Mesenchymal stem cell (in vitro differentiated cells and primary cell): ENCODE data around the gene BIN2.

ENCODE experiments used
- DNase-seq: peaks from one replicate; pipeline ENCODE4 v3.0.0-alpha.2; 2013
- H2AFZ ChIP-seq: one replicate; pipeline ENCODE4 v1.6.1; 2013; ENCODE audit warnings: low read depth, mild to moderate bottlenecking, control low read depth, inconsistent platforms, low read length, moderate library complexity
- H2AK5ac ChIP-seq: 2 replicates; pipeline ENCODE4 v1.6.1; 2013; ENCODE audit warnings: low read length, moderate library complexity, mild to moderate bottlenecking, inconsistent platforms; ENCODE audit not compliant: severe bottlenecking
- H2BK120ac ChIP-seq: one replicate; pipeline ENCODE4 v1.6.1; 2013; ENCODE audit warnings: low read depth, mild to moderate bottlenecking, inconsistent platforms, low read length, moderate library complexity
- H2BK12ac ChIP-seq, 2 experiments: one replicate each; pipeline ENCODE4 v1.6.1; 2013; ENCODE audit warnings: inconsistent platforms in 2 of 2, low read length in 2 of 2, mild to moderate bottlenecking in 2 of 2, moderate library complexity in 2 of 2, control low read depth in 1 of 2
- H2BK15ac ChIP-seq: one replicate; pipeline ENCODE4 v1.6.1; 2013; ENCODE audit warnings: mild to moderate bottlenecking, low read depth, inconsistent platforms; ENCODE audit not compliant: poor library complexity, severe bottlenecking
- H2BK5ac ChIP-seq: 2 replicates; pipeline ENCODE4 v1.6.1; 2013; ENCODE audit warnings: low read depth, mild to moderate bottlenecking, low read length, control low read depth, inconsistent platforms; ENCODE audit not compliant: poor library complexity, severe bottlenecking
- H3K14ac ChIP-seq, 2 experiments: one replicate each; pipeline ENCODE4 v1.6.1; 2013; ENCODE audit warnings: inconsistent platforms in 2 of 2, low read length in 2 of 2, control low read depth in 1 of 2, mild to moderate bottlenecking in 1 of 2, moderate library complexity in 1 of 2
- H3K18ac ChIP-seq, 2 experiments: one replicate each; pipeline ENCODE4 v1.6.1; 2013; ENCODE audit warnings: inconsistent platforms in 2 of 2, low read length in 2 of 2, control low read depth in 1 of 2, low read depth in 1 of 2, mild to moderate bottlenecking in 1 of 2
- H3K23ac ChIP-seq, 2 experiments: one replicate each; pipeline ENCODE4 v1.6.1; 2013; ENCODE audit warnings: inconsistent platforms in 2 of 2, low read length in 2 of 2, mild to moderate bottlenecking in 2 of 2, moderate library complexity in 2 of 2, control low read depth in 1 of 2
- H3K27ac ChIP-seq: 2 replicates; pipeline ENCODE4 v1.5.1; 2013; ENCODE audit warnings: mild to moderate bottlenecking, moderate library complexity, low read length, control low read depth, inconsistent platforms; ENCODE audit not compliant: poor library complexity, severe bottlenecking
- H3K27me3 ChIP-seq, 2 experiments: 2 replicates each; pipeline versions ENCODE4 v1.6.1 to v1.7.0; 2013; ENCODE audit warnings: low read length in 2 of 2, mild to moderate bottlenecking in 2 of 2, moderate library complexity in 2 of 2, control low read depth in 1 of 2, inconsistent platforms in 1 of 2; ENCODE audit not compliant: control insufficient read depth in 1 of 2, insufficient read depth in 1 of 2
- H3K36me3 ChIP-seq, 2 experiments: 2 replicates each; pipeline versions ENCODE4 v1.6.1 to v1.7.0; 2013; ENCODE audit warnings: low read length in 2 of 2, control low read depth in 1 of 2, inconsistent platforms in 1 of 2, low read depth in 1 of 2, mild to moderate bottlenecking in 1 of 2; ENCODE audit not compliant: insufficient read depth in 2 of 2, control insufficient read depth in 1 of 2
- H3K4ac ChIP-seq, 2 experiments: one replicate each; pipeline ENCODE4 v1.6.1; 2013; ENCODE audit warnings: inconsistent platforms in 2 of 2, low read length in 2 of 2, mild to moderate bottlenecking in 2 of 2, moderate library complexity in 2 of 2, control low read depth in 1 of 2, low read depth in 1 of 2
- H3K4me1 ChIP-seq: 2 replicates; pipeline ENCODE4 v1.6.1; 2013; ENCODE audit warnings: low read depth, low read length, control low read depth; ENCODE audit not compliant: control insufficient read depth, insufficient read depth
- H3K4me2 ChIP-seq: 2 replicates; pipeline ENCODE4 v1.6.1; 2013; ENCODE audit warnings: low read length, mild to moderate bottlenecking, inconsistent platforms; ENCODE audit not compliant: poor library complexity, severe bottlenecking
- H3K4me3 ChIP-seq, 2 experiments: 2 replicates each; pipeline versions ENCODE4 v1.5.1 to v1.7.0; 2013; ENCODE audit warnings: low read length in 2 of 2, mild to moderate bottlenecking in 2 of 2, control low read depth in 1 of 2, low read depth in 1 of 2; ENCODE audit not compliant: insufficient read depth in 1 of 2
- H3K79me1 ChIP-seq: replicated peaks from 2 replicates; pipeline ENCODE4 v1.6.1; 2013; ENCODE audit warnings: mild to moderate bottlenecking, control low read depth, low read length, inconsistent platforms; ENCODE audit not compliant: poor library complexity, severe bottlenecking
- H3K9ac ChIP-seq: 2 replicates; pipeline ENCODE4 v1.7.0; 2013; ENCODE audit warnings: mild to moderate bottlenecking, low read length, moderate library complexity
- H3K9me3 ChIP-seq: 2 replicates; pipeline ENCODE4 v1.7.0; 2013; ENCODE audit warnings: mild to moderate bottlenecking, low read length; ENCODE audit not compliant: control insufficient read depth
- H4K8ac ChIP-seq: one replicate; pipeline ENCODE4 v1.6.1; 2013; ENCODE audit warnings: inconsistent platforms, mild to moderate bottlenecking, low read length, moderate library complexity
- H4K91ac ChIP-seq: one replicate; pipeline ENCODE4 v1.6.1; 2013; ENCODE audit warnings: mild to moderate bottlenecking, low read length, inconsistent platforms
- whole genome bisulfite sequencing: methylation state at CpG from one replicate; pipeline ENCODE4 v1.1.7; 2013; ENCODE audit warnings: mixed read lengths; 5-methylcytosine and 5-hydroxymethylcytosine counted together

The BIN2 gene

GRCh38 chr12:51370667-51371066, 46.7 kb upstream of the BIN2 start:
- Histone ChIP-seq H2BK15ac (no peak overlapping the region), H3K9ac (no peak overlapping the region), H3K79me1 (no peaks in the 10 kb centered on the region), H3K18ac (no peak overlapping the region), H3K27ac (peak overlapping the region; percentile 64), H2BK12ac (no peak overlapping the region), H3K4ac (no peak overlapping the region), H4K91ac (no peak overlapping the region), H3K23ac (no peak overlapping the region), H4K8ac (no peak overlapping the region), H3K4me2 (no peak overlapping the region), H3K27me3 (no peaks in the 10 kb centered on the region), H2BK120ac (no peak overlapping the region), H3K36me3 (no peaks in the 10 kb centered on the region), H2BK5ac (no peak overlapping the region), H3K14ac (no peak overlapping the region), H3K4me3 (no peak overlapping the region), H2AFZ (no peak overlapping the region), H3K9me3 (no peaks in the 10 kb centered on the region), H2AK5ac (peak overlapping the region; percentile 32), H3K4me1 (peaks cover 21% of the 10 kb centered on the region)
- DNase-seq: peak; percentile 5
- 95% methylated on average over 3 of the region's 9 CpGs for WGBS

- Histone ChIP-seq H2AFZ (no peak overlapping the region), H3K4ac (no peak overlapping the region), H3K79me1 (no peaks in the 10 kb centered on the region), H3K4me3 (no peak overlapping the region), H2BK12ac (peak overlapping the region in 1 of 2 experiments; percentile 21), H3K36me3 (no peaks in the 10 kb centered on the region), H3K4me2 (no peak overlapping the region), H3K27me3 (peaks cover 0 to 4% of the 10 kb centered on the region in 2 experiments), H3K9me3 (no peaks in the 10 kb centered on the region), H3K9ac (no peak overlapping the region), H2AK5ac (peak overlapping the region; percentile 69), H3K14ac (no peak overlapping the region), H3K18ac (no peak overlapping the region), H4K91ac (no peak overlapping the region), H2BK5ac (peak overlapping the region; percentile 21), H3K4me1 (peaks cover 21% of the 10 kb centered on the region), H2BK120ac (no peak overlapping the region), H3K27ac (no peak overlapping the region), H4K8ac (no peak overlapping the region), H3K23ac (no peak overlapping the region), H2BK15ac (no peak overlapping the region)
- no peak for DNase-seq
- 98% methylated on average over 3 of the region's 4 CpGs for WGBS
Observed at GRCh38 chr12:51369581-51369980, 45.6 kb upstream of the BIN2 start.

- Histone ChIP-seq H2BK15ac (no peak overlapping the region), H2AK5ac (peak overlapping the region; percentile 69), H2AFZ (no peak overlapping the region), H2BK5ac (peak overlapping the region; percentile 21), H2BK12ac (peak overlapping the region; percentile 21 to 37), H3K4me2 (no peak overlapping the region), H3K27me3 (peaks cover 0 to 5% of the 10 kb centered on the region in 2 experiments), H4K8ac (no peak overlapping the region), H3K4me3 (no peak overlapping the region), H3K18ac (peak overlapping the region in 1 of 2 experiments; percentile 48), H3K4me1 (peaks cover 19% of the 10 kb centered on the region), H3K79me1 (no peaks in the 10 kb centered on the region), H3K27ac (peak overlapping the region; percentile 24), H3K9me3 (no peaks in the 10 kb centered on the region), H3K36me3 (no peaks in the 10 kb centered on the region), H3K14ac (peak overlapping the region in 1 of 2 experiments; percentile 11), H3K9ac (no peak overlapping the region), H4K91ac (no peak overlapping the region), H3K23ac (peak overlapping the region in 1 of 2 experiments; percentile 14), H2BK120ac (no peak overlapping the region), H3K4ac (no peak overlapping the region)
- 76% methylated on average over 14 of the region's 17 CpGs for WGBS
- no peak for DNase-seq
Observed at GRCh38 chr12:51368640-51369517, 44.9 kb upstream of the BIN2 start.

- no peak overlapping the region for H3K4ac ChIP-seq
- no peak overlapping the region for H2BK5ac ChIP-seq
- no peak overlapping the region for H2AK5ac ChIP-seq
- H3K23ac ChIP-seq: no peak overlapping the region
- 98% methylated on average over 10 of the region's 10 CpGs for WGBS
- peaks cover 0 to 5% of the 10 kb centered on the region in 2 experiments for H3K27me3 ChIP-seq
- H2BK12ac ChIP-seq: no peak overlapping the region
- no peak overlapping the region for H2BK15ac ChIP-seq
- H4K91ac ChIP-seq: no peak overlapping the region
- no peak overlapping the region for H3K18ac ChIP-seq
- no peak overlapping the region for H3K4me3 ChIP-seq
- H3K27ac ChIP-seq: no peak overlapping the region
- H3K14ac ChIP-seq: no peak overlapping the region
- H3K4me1 ChIP-seq: peaks cover 13% of the 10 kb centered on the region
- H4K8ac ChIP-seq: no peak overlapping the region
- no peaks in the 10 kb centered on the region for H3K36me3 ChIP-seq
- no peaks in the 10 kb centered on the region for H3K9me3 ChIP-seq
- H2BK120ac ChIP-seq: no peak overlapping the region
- no peak overlapping the region for H3K9ac ChIP-seq
- DNase-seq: no peak
- no peak overlapping the region for H3K4me2 ChIP-seq
- H3K79me1 ChIP-seq: no peaks in the 10 kb centered on the region
- no peak overlapping the region for H2AFZ ChIP-seq
Observed at GRCh38 chr12:51365276-51365675, 41.3 kb upstream of the BIN2 start.
